HL-60 (cell line): ENCODE results near the gene HECA.

ENCODE experiments used
- DNase-seq, 2 experiments: peaks; one replicate each; pipeline ENCODE4 v3.0.0-alpha.2; 2010 to 2020; ENCODE audit warnings: low read depth in 1 of 2, low spot score in 1 of 2
- H3K27ac ChIP-seq: fragments of 250-450 bp; sonication (Bioruptor Pico); replicated peaks from 2 replicates; pipeline ENCODE4 v1.5.1; 2020; ENCODE audit warnings: mild to moderate bottlenecking, moderate library complexity
- H3K27me3 ChIP-seq: fragments of 250-450 bp; sonication (Bioruptor Pico); 2 replicates; pipeline ENCODE4 v1.5.1; 2021; ENCODE audit warnings: mild to moderate bottlenecking, moderate library complexity; ENCODE audit not compliant: insufficient read depth, poor library complexity, severe bottlenecking
- H3K4me3 ChIP-seq: replicated peaks from 2 replicates; pipeline ENCODE4 v1.5.1; 2011; ENCODE audit warnings: mild to moderate bottlenecking, control low read depth, low read length; ENCODE audit not compliant: insufficient read depth
- CTCF ChIP-seq: IDR thresholded peaks from one replicate; pipeline ENCODE4 v1.5.1; 2011; ENCODE audit warnings: low read length, control low read depth, inconsistent platforms; ENCODE audit not compliant: insufficient read depth
- GABPA ChIP-seq: IDR thresholded peaks from 2 replicates; pipeline ENCODE4 v1.6.1; 2012; ENCODE audit warnings: low read depth
- POLR2AphosphoS5 ChIP-seq: IDR thresholded peaks from 2 replicates; pipeline ENCODE4 v1.6.1; 2012; ENCODE audit warnings: low read depth
- REST ChIP-seq: IDR thresholded peaks from 2 replicates; pipeline ENCODE4 v1.6.1; 2012; ENCODE audit warnings: low read depth; ENCODE audit not compliant: insufficient replicate concordance
- SPI1 ChIP-seq: IDR thresholded peaks from 2 replicates; pipeline ENCODE4 v1.6.1; 2012; ENCODE audit warnings: low read depth, mild to moderate bottlenecking, borderline replicate concordance

Gene HECA

GRCh38 chr6:139151425-139152087 is 16.7 kb downstream of the HECA start:
- DNase-seq, result no peak
- TF ChIP-seq REST (no peak), GABPA (no peak), CTCF (no peak), POLR2AphosphoS5 (no peak), SPI1 (no peak)
- Histone ChIP-seq H3K27ac (no peak overlapping the region), H3K27me3 (no peaks in the 10 kb centered on the region), H3K4me3 (no peak overlapping the region)

- TF ChIP-seq CTCF, result no peak
- no peak overlapping the region for H3K27ac ChIP-seq
- H3K27me3 ChIP-seq, result no peaks in the 10 kb centered on the region
- DNase-seq, result no peak
- H3K4me3 ChIP-seq, result no peak overlapping the region
Observed at GRCh38 chr6:139152088-139152891, 17.4 kb downstream of the HECA start.

- no peak overlapping the region for H3K4me3 ChIP-seq
- no peak for DNase-seq
- no peak overlapping the region for H3K27ac ChIP-seq
- H3K27me3 ChIP-seq, result no peaks in the 10 kb centered on the region
- TF ChIP-seq POLR2AphosphoS5 (no peak), CTCF (no peak), SPI1 (no peak), REST (no peak), GABPA (no peak)
Observed at GRCh38 chr6:139152892-139153271, 18.0 kb downstream of the HECA start.

GRCh38 chr6:139153855-139154254 is 19.0 kb downstream of the HECA start:
- no peak overlapping the region for H3K4me3 ChIP-seq
- TF ChIP-seq GABPA, result no peak
- no peak for DNase-seq
- no peaks in the 10 kb centered on the region for H3K27me3 ChIP-seq
- no peak overlapping the region for H3K27ac ChIP-seq
